ENCODE data around the gene REC8. TPM values are rescaled to one million over a fixed set of nuclear protein-coding genes. Genes with fewer than 3 reads are reported as not detected.

REC8 gene
- total and polyA plus RNA-seq, 2 of the 13 experiments (the other 11 are each of a cell fraction or from before 2014, with no cell fraction given), result 3.4 to 14.7 TPM

DNA sequence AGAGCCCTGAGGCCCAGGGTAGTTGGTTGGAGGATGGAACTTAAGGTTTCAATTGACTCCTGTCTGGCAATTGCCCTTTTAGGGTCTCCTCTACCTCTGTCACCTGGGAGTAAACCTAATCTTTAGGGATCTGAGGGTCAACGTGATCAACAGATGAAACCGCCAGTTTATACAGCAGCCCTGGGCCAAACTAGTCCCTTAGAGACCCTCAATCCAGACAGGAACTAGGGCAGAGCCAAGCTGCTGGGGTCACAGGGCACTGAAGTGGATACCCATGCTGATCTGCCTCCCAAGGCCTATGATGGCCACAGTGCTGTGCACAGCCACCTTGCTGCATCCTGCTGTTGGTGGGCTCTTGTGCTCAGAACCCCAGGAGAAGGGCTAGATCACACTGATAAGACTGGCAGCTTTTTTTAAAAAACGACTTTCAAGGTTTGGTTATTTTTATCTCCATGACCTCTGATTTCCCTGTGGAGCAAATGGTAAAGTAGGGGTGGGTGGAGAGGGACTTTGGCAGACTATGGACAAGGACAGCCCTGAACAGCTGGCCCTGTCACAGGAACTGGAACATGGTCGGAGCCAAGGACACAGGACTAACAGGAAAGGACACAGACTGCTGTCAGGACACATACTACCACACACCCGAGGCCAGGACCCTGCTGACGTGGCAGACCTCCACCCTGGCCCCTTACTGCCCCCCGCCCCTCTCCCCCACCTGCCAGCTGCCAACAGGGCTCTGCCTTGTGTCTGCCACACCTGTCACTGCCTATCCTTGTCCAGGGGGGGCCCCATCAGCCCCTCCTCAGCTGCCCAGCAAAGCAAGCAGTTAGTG, 40.9 kb upstream of the REC8 start (continued):
- peak; percentile 59; the same call in 1 of the 2 replicates for TF ChIP-seq ZNF362 (CRISPR knock-in tag; IDR thresholded peaks at IDR 0.05; ENCODE audit: borderline replicate concordance)
- TF ChIP-seq ARNTL (CRISPR knock-in tag; IDR thresholded peaks at IDR 0.05), result 0 out of 2 replicates have a peak, but pooled peaks have one; percentile 21
- TF ChIP-seq ZNF513 (CRISPR knock-in tag; conservative IDR thresholded peaks at IDR 0.05), result no peak
- TF ChIP-seq, protein P1, sequence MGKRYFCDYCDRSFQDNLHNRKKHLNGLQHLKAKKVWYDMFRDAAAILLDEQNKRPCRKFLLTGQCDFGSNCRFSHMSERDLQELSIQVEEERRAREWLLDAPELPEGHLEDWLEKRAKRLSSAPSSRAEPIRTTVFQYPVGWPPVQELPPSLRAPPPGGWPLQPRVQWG (CRISPR knock-in tag; IDR thresholded peaks at IDR 0.05; ENCODE audit: borderline replicate concordance, low read depth), result no peak
- TF ChIP-seq U2AF2 (IDR thresholded peaks at IDR 0.05; ENCODE audit: low read depth, low read length), result no peak
- peak; percentile 50 for TF ChIP-seq ERF (CRISPR knock-in tag; IDR thresholded peaks at IDR 0.05)
- TF ChIP-seq ZNF331 (CRISPR knock-in tag; IDR thresholded peaks at IDR 0.05), result no peak
- no peak for TF ChIP-seq SOX13 (IDR thresholded peaks at IDR 0.05)
- peak in 1 of 2 experiments; percentile 53; a peak in 1 of 4 replicates for TF ChIP-seq SOX13 (CRISPR knock-in tag; conservative IDR thresholded peaks at IDR 0.05 in 1 of 2, IDR thresholded peaks at IDR 0.05 in 1 of 2)
- TF ChIP-seq, protein P2, sequence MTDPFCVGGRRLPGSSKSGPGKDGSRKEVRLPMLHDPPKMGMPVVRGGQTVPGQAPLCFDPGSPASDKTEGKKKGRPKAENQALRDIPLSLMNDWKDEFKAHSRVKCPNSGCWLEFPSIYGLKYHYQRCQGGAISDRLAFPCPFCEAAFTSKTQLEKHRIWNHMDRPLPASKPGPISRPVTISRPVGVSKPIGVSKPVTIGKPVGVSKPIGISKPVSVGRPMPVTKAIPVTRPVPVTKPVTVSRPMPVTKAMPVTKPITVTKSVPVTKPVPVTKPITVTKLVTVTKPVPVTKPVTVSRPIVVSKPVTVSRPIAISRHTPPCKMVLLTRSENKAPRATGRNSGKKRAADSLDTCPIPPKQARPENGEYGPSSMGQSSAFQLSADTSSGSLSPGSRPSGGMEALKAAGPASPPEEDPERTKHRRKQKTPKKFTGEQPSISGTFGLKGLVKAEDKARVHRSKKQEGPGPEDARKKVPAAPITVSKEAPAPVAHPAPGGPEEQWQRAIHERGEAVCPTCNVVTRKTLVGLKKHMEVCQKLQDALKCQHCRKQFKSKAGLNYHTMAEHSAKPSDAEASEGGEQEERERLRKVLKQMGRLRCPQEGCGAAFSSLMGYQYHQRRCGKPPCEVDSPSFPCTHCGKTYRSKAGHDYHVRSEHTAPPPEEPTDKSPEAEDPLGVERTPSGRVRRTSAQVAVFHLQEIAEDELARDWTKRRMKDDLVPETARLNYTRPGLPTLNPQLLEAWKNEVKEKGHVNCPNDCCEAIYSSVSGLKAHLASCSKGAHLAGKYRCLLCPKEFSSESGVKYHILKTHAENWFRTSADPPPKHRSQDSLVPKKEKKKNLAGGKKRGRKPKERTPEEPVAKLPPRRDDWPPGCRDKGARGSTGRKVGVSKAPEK (CRISPR knock-in tag; IDR thresholded peaks at IDR 0.05; ENCODE audit: borderline replicate concordance), result no peak
- no peak for TF ChIP-seq ZNF558 (CRISPR knock-in tag; IDR thresholded peaks at IDR 0.05; ENCODE audit: borderline replicate concordance)
- TF ChIP-seq ZNF253 (CRISPR knock-in tag; IDR thresholded peaks at IDR 0.05; ENCODE audit: borderline replicate concordance), result no peak
- TF ChIP-seq ZNF432 (CRISPR knock-in tag; IDR thresholded peaks at IDR 0.05; ENCODE audit: borderline replicate concordance), result no peak
- peak; percentile 85 for TF ChIP-seq MED1 (CRISPR knock-in tag; IDR thresholded peaks at IDR 0.05)
- no peak for TF ChIP-seq ZNF749 (CRISPR knock-in tag; IDR thresholded peaks at IDR 0.05; ENCODE audit: borderline replicate concordance)
- no peak for TF ChIP-seq RFX3 (CRISPR knock-in tag; IDR thresholded peaks at IDR 0.05)
- TF ChIP-seq TCF12 (IDR thresholded peaks at IDR 0.05), result no peak
- TF ChIP-seq TCF12 (CRISPR knock-in tag; IDR thresholded peaks at IDR 0.05), result no peak
- TF ChIP-seq ATF2 (CRISPR knock-in tag; IDR thresholded peaks at IDR 0.05), result peak; percentile 49; the same call in 1 of the 2 replicates
- peak; percentile 64; the same call in 1 of the 2 replicates for TF ChIP-seq NFKB2 (CRISPR knock-in tag; IDR thresholded peaks at IDR 0.05; ENCODE audit: borderline replicate concordance)
- TF ChIP-seq GABPB1 (CRISPR knock-in tag; IDR thresholded peaks at IDR 0.05), result 0 out of 2 replicates have a peak, but pooled peaks have one; percentile 49
- TF ChIP-seq ZNF510 (CRISPR knock-in tag; IDR thresholded peaks at IDR 0.05; ENCODE audit: low read depth), result no peak

Measured in HepG2 (cell line).